Measurements from ENCODE around the gene WASHC3. TPM values are rescaled to one million over a fixed set of nuclear protein-coding genes. Genes with fewer than 3 reads are reported as not detected.

Gene WASHC3, protein sequence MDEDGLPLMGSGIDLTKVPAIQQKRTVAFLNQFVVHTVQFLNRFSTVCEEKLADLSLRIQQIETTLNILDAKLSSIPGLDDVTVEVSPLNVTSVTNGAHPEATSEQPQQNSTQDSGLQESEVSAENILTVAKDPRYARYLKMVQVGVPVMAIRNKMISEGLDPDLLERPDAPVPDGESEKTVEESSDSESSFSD
- polyA plus RNA-seq, result 43.1 to 91.0 TPM (median 89.7 TPM) in 3 replicates
- polyA plus RNA-seq (2011; ENCODE audit: low read depth), result 27.3 TPM
- 60.2 and 115 TPM in 2 replicates for polyA plus RNA-seq (2011; cell fraction: cytosol; rRNA removed)
- polyA plus RNA-seq (2011; cell fraction: nucleus; rRNA removed), result 34.5 and 37.2 TPM in 2 replicates
- polyA plus RNA-seq (2012; ENCODE audit: low replicate concordance), result 34.4 and 39.5 TPM in 2 replicates
- polyA minus RNA-seq, result 19.4 to 39.9 TPM (median 33.6 TPM) in 3 replicates
- 29.4 TPM for polyA minus RNA-seq (2011; cell fraction: cytosol; rRNA and poly(A)+ RNA removed)
- 12.1 and 24.6 TPM in 2 replicates for polyA minus RNA-seq (2011; cell fraction: nucleus; rRNA and poly(A)+ RNA removed)

DNA sequence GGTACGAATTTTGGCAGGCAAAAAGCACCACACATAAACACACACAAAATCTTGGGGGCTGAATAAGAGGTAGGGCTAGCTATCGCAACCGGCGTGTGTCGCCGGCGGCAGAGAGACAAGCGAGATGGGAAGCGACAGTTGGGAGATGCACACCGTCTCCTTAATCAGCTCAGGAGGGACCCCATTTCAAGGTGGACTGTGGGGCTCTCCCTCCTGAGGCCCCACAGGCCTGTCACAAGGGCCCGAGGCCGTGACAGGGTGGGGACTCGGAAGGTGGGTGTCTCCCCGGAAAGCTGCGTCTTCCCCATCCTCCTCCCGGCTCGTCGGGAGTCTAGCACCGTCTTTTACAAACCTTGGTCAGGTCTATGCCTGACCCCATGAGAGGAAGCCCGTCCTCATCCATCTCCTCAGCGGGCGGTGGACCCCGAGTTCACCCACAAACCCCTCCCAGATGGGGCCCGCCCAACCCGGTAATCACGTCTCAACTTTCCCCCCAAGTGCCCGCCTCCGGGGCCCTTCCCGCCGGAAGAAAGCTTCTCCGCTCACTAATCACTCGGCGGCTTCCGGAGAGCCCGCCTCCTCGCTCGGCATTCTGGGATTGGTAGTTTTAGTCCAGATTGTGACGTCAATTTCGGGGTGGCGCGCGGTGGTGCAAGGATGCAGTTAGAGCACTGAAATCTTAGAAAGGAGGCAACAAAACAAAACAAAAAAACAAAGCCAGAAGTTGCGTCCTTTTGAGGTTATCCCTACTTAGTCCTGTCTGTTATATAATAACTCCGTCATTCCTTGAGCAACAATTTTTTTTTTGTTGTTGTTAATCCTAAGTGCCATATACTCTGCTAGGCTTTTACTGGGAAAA is at the start of gene WASHC3:
Gene WASHC3, minus strand, starts transcription at position 432 of the 859 bp plus-strand sequence. Its CDS starts 29 bp downstream, at position 403.
- peak within 1 kb of the TSS; percentile 96 for H3K4me2 ChIP-seq (ENCODE audit: control insufficient read depth, extremely low read depth, insufficient read depth, low read depth, low read length)
- FAIRE-seq (no peak), DNase-seq (ENCODE audit: low read depth, low spot score) (peak; percentile 26)
- H3K27me3 ChIP-seq (ENCODE audit: control insufficient read depth, extremely low read depth, insufficient read depth, low read length), result no peaks in the 10 kb centered on the region
- H3K9me3 ChIP-seq (ENCODE audit: control insufficient read depth, low read depth, low read length), result no peaks in the 10 kb centered on the region
- no peaks in the 10 kb centered on the region for H4K20me1 ChIP-seq (ENCODE audit: control insufficient read depth, extremely low read depth, insufficient read depth, low read length)
- no peaks in the 10 kb centered on the region for H3K9me1 ChIP-seq (ENCODE audit: control insufficient read depth, extremely low read depth, insufficient read depth, low read length)
- peak within 1 kb of the TSS; percentile 87 to 97 (median 91) for H3K4me3 ChIP-seq (ENCODE audit: control insufficient read depth in 2 of 3, extremely low read depth in 1 of 3, insufficient read depth in 2 of 3, low read depth in 1 of 3, low read length in 3 of 3)
- peak within 1 kb of the TSS; percentile 81 for H3K27ac ChIP-seq (ENCODE audit: control insufficient read depth, insufficient read depth, low read length)
- H2AFZ ChIP-seq (ENCODE audit: control insufficient read depth, low read length), result peak within 1 kb of the TSS; percentile 99
- H3K4me1 ChIP-seq (ENCODE audit: control insufficient read depth, extremely low read depth, insufficient read depth, low read length), result peaks cover 3% of the 10 kb centered on the region
- H3K79me2 ChIP-seq (ENCODE audit: control insufficient read depth, insufficient read depth, low read length), result peaks cover 2% of the 10 kb centered on the region
- H3K9ac ChIP-seq (ENCODE audit: control insufficient read depth, extremely low read depth, insufficient read depth, low read length), result peak within 1 kb of the TSS; percentile 92
- dilution Hi-C loops (cut with MboI; ENCODE audit: extremely low pct_ligation_motif_present, low sequenced_read_pairs), result no loop called here
- TF ChIP-seq, protein P1, sequence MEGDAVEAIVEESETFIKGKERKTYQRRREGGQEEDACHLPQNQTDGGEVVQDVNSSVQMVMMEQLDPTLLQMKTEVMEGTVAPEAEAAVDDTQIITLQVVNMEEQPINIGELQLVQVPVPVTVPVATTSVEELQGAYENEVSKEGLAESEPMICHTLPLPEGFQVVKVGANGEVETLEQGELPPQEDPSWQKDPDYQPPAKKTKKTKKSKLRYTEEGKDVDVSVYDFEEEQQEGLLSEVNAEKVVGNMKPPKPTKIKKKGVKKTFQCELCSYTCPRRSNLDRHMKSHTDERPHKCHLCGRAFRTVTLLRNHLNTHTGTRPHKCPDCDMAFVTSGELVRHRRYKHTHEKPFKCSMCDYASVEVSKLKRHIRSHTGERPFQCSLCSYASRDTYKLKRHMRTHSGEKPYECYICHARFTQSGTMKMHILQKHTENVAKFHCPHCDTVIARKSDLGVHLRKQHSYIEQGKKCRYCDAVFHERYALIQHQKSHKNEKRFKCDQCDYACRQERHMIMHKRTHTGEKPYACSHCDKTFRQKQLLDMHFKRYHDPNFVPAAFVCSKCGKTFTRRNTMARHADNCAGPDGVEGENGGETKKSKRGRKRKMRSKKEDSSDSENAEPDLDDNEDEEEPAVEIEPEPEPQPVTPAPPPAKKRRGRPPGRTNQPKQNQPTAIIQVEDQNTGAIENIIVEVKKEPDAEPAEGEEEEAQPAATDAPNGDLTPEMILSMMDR (optimal IDR thresholded peaks at IDR 0.05 in 1 of 3, IDR thresholded peaks at IDR 0.05 in 1 of 3, conservative IDR thresholded peaks at IDR 0.05 in 1 of 3; ENCODE audit: extremely low read depth in 1 of 3, insufficient read depth in 2 of 3, low read length in 3 of 3), result no peak
- no peak for TF ChIP-seq EZH2 (IDR thresholded peaks at IDR 0.05; ENCODE audit: low read length)
- no peaks in the 10 kb centered on the region for H3K36me3 ChIP-seq (ENCODE audit: control insufficient read depth in 2 of 2, extremely low read depth in 1 of 2, insufficient read depth in 2 of 2, low read length in 2 of 2)

DNA sequence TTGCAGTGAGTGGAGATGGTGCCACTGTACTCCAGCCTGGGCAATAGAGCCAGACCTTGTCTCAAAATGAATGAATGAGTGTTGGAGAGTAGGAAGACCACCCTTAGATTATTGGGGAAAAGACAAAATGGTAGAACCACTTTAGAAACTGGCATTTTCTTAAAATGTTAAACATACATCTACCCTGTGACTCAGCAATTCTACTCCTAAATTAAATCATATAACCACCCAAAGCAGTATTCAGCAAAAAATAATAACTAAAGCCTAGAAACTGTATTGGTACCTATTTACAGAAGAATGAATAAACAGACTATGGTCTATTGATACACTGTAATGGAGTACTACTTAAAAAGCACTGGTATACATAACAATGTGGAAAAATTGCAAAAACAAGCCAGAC is 49.0 kb upstream of the WASHC3 start:
- TF ChIP-seq, protein P1 (optimal IDR thresholded peaks at IDR 0.05 in 1 of 3, IDR thresholded peaks at IDR 0.05 in 1 of 3, conservative IDR thresholded peaks at IDR 0.05 in 1 of 3; ENCODE audit: extremely low read depth in 1 of 3, insufficient read depth in 2 of 3, low read length in 3 of 3), result no peak
- no peak for TF ChIP-seq EZH2 (IDR thresholded peaks at IDR 0.05; ENCODE audit: low read length)
- peaks cover 4% of the 10 kb centered on the region for H3K4me1 ChIP-seq (ENCODE audit: control insufficient read depth, extremely low read depth, insufficient read depth, low read length)
- peaks cover 8 to 22% of the 10 kb centered on the region in 2 experiments for H3K36me3 ChIP-seq (ENCODE audit: control insufficient read depth in 2 of 2, extremely low read depth in 1 of 2, insufficient read depth in 2 of 2, low read length in 2 of 2)
- no peak for DNase-seq (ENCODE audit: low read depth, low spot score)
- H3K9me3 ChIP-seq (ENCODE audit: control insufficient read depth, low read depth, low read length), result peaks cover 4% of the 10 kb centered on the region
- no peak overlapping the region for H3K27ac ChIP-seq (ENCODE audit: control insufficient read depth, insufficient read depth, low read length)
- no peak overlapping the region for H3K4me3 ChIP-seq (ENCODE audit: control insufficient read depth in 2 of 3, extremely low read depth in 1 of 3, insufficient read depth in 2 of 3, low read depth in 1 of 3, low read length in 3 of 3)
- no peak for FAIRE-seq
- no peak overlapping the region for H3K4me2 ChIP-seq (ENCODE audit: control insufficient read depth, extremely low read depth, insufficient read depth, low read depth, low read length)
- H3K27me3 ChIP-seq (ENCODE audit: control insufficient read depth, extremely low read depth, insufficient read depth, low read length), result no peaks in the 10 kb centered on the region
- H3K9me1 ChIP-seq (ENCODE audit: control insufficient read depth, extremely low read depth, insufficient read depth, low read length), result no peaks in the 10 kb centered on the region
- no peaks in the 10 kb centered on the region for H4K20me1 ChIP-seq (ENCODE audit: control insufficient read depth, extremely low read depth, insufficient read depth, low read length)
- H3K9ac ChIP-seq (ENCODE audit: control insufficient read depth, extremely low read depth, insufficient read depth, low read length), result no peak overlapping the region
- peaks cover 5% of the 10 kb centered on the region for H3K79me2 ChIP-seq (ENCODE audit: control insufficient read depth, insufficient read depth, low read length)
- H2AFZ ChIP-seq (ENCODE audit: control insufficient read depth, low read length), result no peak overlapping the region
- dilution Hi-C loops (cut with MboI; ENCODE audit: extremely low pct_ligation_motif_present, low sequenced_read_pairs), result no loop called here
